NCI-H1417 treated with DMSO at 0.1 percent for 48 hours (cell line): ENCODE measurements around the gene CDK16.
"Not testable (repeated sequence)": the region's sequence is repeated elsewhere in the genome, so short reads cannot be mapped to it uniquely, and the experiment has no call there.

Experiments used
- DNase-seq: peaks from one replicate; lab custom pipeline; 2025; lab: John Stamatoyannopoulos, UW

CDK16 gene

GRCh38 chrX:47250017-47250347 lies 31.5 kb downstream of the CDK16 start:
- no peak for DNase-seq

GRCh38 chrX:47257620-47258019 lies 39.1 kb downstream of the CDK16 start:
- DNase-seq = not testable (repeated sequence)

- no peak for DNase-seq
Measured at GRCh38 chrX:47264483-47265173, 46.1 kb downstream of the CDK16 start.

GRCh38 chrX:47266643-47267042 lies 48.2 kb downstream of the CDK16 start:
- DNase-seq = no peak

GRCh38 chrX:47272013-47272408 lies 53.5 kb downstream of the CDK16 start:
- no peak for DNase-seq

- DNase-seq = no peak
Measured at GRCh38 chrX:47273011-47273730, 54.7 kb downstream of the CDK16 start.

GRCh38 chrX:47278691-47279090 lies 60.2 kb downstream of the CDK16 start:
- no peak for DNase-seq
